GM19395 (cell line): ENCODE data around the gene C16orf89.

ENCODE experiments used
- ATAC-seq: cut with Tn5 transposase; IDR thresholded peaks from one replicate; pipeline ENCODE4 v1.9.1; 2021; ENCODE audit warnings: mild to moderate bottlenecking, moderate library complexity; ENCODE audit not compliant: unreplicated experiment

Gene C16orf89

DNA sequence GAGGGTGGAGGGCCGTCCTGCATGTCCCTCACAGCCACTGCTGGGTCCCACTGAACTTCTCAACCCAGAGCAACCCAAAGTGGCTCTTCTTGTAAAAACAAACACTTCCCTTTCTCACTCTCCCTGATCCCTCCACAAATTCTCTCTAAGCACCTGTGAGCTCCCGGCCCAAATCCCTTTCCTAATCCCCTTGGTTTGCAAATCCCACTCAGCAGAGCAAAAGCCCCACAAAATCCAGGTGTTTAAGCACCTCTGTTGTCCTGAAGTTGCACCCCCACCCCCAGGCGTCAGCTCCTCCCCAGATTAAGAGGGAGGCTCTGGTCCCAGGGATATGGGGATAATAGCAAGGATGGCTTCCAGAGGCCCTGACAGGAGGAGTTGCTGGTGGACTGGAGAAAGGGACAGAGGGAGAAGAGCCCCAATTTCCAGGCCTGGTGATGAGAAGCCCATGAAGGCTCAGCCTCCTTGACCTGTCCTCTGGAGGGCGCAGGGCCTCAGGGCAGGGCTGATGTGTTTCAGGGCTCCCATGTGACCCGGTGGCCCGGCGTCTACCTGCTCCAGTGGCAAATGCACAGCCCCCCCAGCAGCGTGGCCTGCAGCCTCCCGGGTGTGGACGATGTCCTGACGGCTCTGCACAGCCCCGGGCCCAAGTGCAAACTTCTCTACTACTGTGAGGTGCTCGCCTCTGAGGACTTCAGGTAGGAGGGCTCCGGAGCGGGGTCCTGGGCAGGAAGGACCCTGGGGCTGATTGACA is 55.0 kb downstream of the C16orf89 start:
- ATAC-seq: no peak

DNA sequence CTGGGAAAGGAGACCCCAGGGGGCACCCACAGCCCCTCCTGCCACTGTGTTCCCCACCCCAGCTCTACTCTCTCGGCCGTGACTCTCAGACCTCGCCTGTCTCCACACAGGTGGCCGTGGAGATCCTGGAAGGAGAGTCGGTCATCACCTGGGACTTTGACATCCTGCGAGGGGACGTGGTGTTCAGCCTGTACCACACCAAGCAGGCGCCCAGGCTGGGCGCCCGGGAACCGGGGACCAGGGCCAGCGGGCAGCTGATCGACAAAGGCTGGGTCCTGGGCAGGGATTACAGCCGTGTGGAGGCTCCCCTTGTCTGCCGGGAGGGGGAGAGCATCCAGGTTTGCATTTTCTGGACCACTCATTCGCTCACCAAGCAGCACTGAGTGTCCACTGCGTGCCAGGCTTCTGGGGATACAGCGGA is 57.4 kb downstream of the C16orf89 start:
- no peak for ATAC-seq

- ATAC-seq: no peak
These were observed 58.5 kb downstream of the C16orf89 start for GRCh38 chr16:5007256-5007655.

DNA sequence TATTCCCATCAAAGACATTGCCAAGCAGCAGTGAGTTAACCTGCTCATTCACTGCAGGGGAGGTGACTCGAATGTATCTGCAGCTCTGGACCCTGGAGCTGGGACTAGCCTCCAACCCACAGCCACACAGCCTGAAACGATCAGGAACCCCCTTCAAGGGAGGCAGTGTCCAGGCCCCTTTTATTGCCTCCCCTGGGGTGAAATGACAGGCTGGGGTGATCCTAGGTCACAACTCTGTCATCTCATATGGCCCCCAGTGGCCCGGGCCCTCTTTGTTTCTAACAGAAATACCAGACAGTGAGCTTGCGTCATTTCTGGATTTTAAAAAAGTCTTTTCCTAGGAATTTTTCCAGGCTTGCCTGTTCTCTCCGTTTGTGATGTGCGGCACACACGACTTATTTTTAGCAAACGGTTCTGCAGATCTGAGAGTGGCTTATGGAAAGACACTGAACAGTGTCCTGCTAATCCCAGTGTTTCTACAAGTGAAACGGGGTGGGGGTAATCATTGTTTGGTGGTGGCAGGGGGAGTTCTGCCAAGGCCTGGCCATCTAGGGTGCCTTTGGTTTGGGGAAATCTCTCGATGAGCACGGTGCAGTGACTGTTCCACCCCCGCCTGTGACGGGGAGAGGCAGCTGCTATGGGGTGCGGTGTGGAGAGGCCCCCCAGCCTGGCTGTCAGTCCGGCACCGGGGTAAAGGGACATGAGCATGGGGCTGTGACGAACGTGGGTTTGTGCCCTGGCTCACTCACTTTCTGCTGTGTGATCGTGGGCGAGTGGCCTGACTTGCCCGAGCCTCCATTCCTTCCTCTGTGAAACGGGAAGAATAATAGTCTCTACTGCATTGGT is 59.2 kb downstream of the C16orf89 start:
- ATAC-seq: no peak

DNA sequence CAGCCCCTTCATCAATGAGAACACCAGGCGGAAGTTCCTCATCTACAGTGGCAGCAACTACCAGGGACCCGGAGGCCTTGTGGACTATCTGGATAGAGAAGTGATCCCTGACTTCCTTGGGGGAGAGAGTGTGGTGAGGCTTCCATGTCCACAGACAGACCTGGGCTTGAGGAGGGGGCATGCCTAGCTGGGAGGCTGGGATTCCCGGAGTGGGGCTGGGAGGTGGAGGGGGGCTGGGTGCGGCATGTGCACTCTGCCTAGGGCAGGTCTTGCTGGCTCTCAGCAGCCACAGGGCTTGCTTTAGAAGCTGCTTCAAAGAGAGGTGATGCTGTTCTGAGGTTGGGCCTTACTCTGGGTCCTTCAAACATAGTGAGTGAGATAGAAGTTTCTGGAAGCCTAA is 59.8 kb downstream of the C16orf89 start:
- no peak for ATAC-seq

- ATAC-seq: no peak
These were observed 61.4 kb downstream of the C16orf89 start for GRCh38 chr16:5004311-5004710.

GRCh38 chr16:5003828-5004227 is 61.9 kb downstream of the C16orf89 start:
- ATAC-seq: no peak

DNA sequence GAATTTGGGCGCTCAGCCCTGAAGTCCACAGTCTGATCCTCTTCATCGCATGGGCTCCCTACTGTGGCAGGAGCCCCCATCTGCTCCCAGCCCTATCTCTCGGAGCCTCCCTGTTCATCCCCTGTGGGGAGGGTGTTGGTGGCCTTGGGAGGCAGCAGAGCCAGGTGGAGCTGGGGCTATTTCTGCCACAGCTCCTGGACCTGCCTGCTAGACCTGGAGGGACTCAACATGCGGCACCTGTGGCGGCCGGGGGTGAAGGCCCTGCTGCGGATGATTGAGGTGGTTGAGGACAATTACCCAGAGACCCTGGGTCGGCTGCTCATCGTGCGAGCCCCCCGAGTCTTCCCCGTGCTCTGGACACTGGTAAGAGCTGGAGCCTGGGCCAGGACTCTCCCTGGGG is 62.5 kb downstream of the C16orf89 start:
- no peak for ATAC-seq

DNA sequence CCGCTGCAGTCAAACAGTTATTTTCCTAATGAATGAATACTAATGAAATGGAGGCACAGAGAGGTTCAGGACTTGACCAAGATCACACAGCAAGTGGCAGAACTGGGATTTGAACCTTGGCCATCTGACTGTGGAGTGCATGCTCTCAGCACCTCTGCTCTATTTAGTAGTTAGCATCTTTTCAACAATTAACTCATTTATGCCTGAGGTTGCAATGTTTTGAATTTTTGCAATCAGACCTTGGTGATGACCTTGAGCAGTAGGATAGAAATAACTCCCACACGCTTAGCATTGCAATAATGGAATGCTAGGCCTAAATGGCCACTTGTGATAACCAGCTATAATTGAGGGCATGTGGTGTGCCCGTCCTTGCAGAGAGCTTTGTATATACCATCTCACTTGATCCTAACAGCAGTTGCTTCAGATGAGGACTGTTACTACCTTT is 63.0 kb downstream of the C16orf89 start:
- ATAC-seq: no peak

GRCh38 chr16:5001986-5002385 is 63.8 kb downstream of the C16orf89 start:
- no peak for ATAC-seq

GRCh38 chr16:5001571-5001970 is 64.2 kb downstream of the C16orf89 start:
- no peak for ATAC-seq

- ATAC-seq: no peak
These were observed 65.2 kb downstream of the C16orf89 start for GRCh38 chr16:5000573-5001001.

DNA sequence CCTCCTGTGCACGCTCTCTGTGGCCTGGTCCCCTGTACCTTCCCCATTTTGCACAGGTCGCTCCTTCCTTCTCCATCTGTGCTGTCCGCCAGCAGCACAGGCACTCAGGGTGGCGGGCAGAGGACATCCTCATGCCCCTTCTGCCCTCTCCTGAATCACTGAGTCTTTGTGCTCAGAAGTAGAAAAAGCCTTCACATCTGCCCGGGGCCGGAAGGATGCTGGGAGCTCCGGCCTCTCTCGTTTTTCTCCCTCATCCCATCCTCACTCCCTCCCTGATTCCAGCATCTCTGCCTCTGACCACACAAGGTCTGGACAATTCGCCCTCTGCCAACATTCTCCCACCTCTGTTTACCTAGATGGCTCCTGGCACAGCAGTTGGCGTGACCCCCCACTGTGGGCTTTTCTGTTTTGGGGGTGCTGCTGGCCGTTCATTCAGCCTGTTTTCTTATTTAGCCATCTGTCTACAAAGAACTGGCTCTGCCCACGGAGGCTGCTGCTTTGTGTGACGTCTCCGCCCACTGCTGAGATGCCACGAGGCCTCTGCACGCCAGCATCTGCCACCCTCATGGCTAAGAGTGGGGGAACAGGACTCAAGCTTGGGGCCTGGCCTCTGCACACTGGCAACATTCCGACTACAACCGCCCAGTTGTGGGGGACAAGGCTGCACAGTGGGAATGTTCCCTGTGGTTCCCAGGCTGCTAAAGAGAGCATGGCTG is 70.9 kb downstream of the C16orf89 start:
- ATAC-seq: no peak
